WTC11 (cell line): ENCODE data around the gene OSBPL6. TPM values are rescaled to one million over a fixed set of nuclear protein-coding genes. Genes with fewer than 3 reads are reported as not detected.

Experiments
- ATAC-seq: fragments of 200-7000 bp; cut with Tn5 transposase; 2 replicates; pipeline ENCODE4 v1.10.0; 2021; ENCODE audit warnings: mild to moderate bottlenecking, moderate library complexity
- CTCF ChIA-PET: fragments of 300-600 bp; sonication (Branson Sonifier 250); formaldehyde crosslinking; loops from one replicate; lab custom pipeline; 2021; ENCODE audit warnings: antibody characterized with exemption; lab: Charles Lee
- POLR2A ChIA-PET: fragments of 350-600 bp; sonication (Branson Sonifier 250); formaldehyde crosslinking; loops from one replicate; lab custom pipeline; 2021; ENCODE audit warnings: antibody characterized with exemption; lab: Charles Lee
- DNase-seq: peaks from one replicate; pipeline ENCODE4 v3.0.0; 2021; ENCODE audit warnings: low spot score
- H3K27ac Mint-ChIP-seq: 2 replicates; pipeline ENCODE4 v1.8.0; 2021; ENCODE audit warnings: mixed read lengths
- H3K27me3 Mint-ChIP-seq: 2 replicates; pipeline ENCODE4 v1.8.0; 2021; ENCODE audit warnings: low read depth, mild to moderate bottlenecking, moderate library complexity, mixed read lengths
- H3K36me3 Mint-ChIP-seq: 2 replicates; pipeline ENCODE4 v1.8.0; 2021; ENCODE audit warnings: mixed read lengths
- H3K4me1 Mint-ChIP-seq: 2 replicates; pipeline ENCODE4 v1.8.0; 2022; ENCODE audit warnings: mixed read lengths
- H3K4me3 Mint-ChIP-seq: 2 replicates; pipeline ENCODE4 v1.8.0; 2021; ENCODE audit warnings: mild to moderate bottlenecking, moderate library complexity, mixed read lengths
- H3K9me3 Mint-ChIP-seq: 2 replicates; pipeline ENCODE4 v1.8.0; 2021; ENCODE audit warnings: mixed read lengths
- CREB1 ChIP-seq: sonication (generic); formaldehyde crosslinking; IDR thresholded peaks from 2 replicates; pipeline ENCODE4 v1.8.0; 2023; ENCODE audit warnings: mild to moderate bottlenecking, missing genetic modification reagents
- E2F4 ChIP-seq: sonication (generic); formaldehyde crosslinking; IDR thresholded peaks from 2 replicates; pipeline ENCODE4 v1.8.1; 2022; ENCODE audit warnings: low read depth, mild to moderate bottlenecking, moderate library complexity, missing genetic modification reagents, borderline replicate concordance
- FOXP4 ChIP-seq: sonication (generic); formaldehyde crosslinking; IDR thresholded peaks from 2 replicates; pipeline ENCODE4 v1.8.0; 2022; ENCODE audit warnings: mild to moderate bottlenecking, missing genetic modification reagents
- GTF2I ChIP-seq: fragments of 250-450 bp; sonication (Bioruptor Pico); conservative IDR thresholded peaks from 2 replicates; pipeline ENCODE4 v1.4.0; 2021; ENCODE audit warnings: mild to moderate bottlenecking
- HMGA2 ChIP-seq: fragments of 250-450 bp; sonication (Bioruptor Pico); IDR thresholded peaks from 2 replicates; pipeline ENCODE4 v1.4.0; 2021; ENCODE audit warnings: mild to moderate bottlenecking, moderate library complexity
- HMGXB4 ChIP-seq: sonication (generic); formaldehyde crosslinking; IDR thresholded peaks from 2 replicates; pipeline ENCODE4 v1.8.1; 2023; ENCODE audit warnings: mild to moderate bottlenecking, moderate library complexity, missing genetic modification reagents
- JUN ChIP-seq: sonication (generic); formaldehyde crosslinking; IDR thresholded peaks from 2 replicates; pipeline ENCODE4 v1.8.0; 2023; ENCODE audit warnings: mild to moderate bottlenecking, missing genetic modification reagents
- SP1 ChIP-seq: sonication (generic); formaldehyde crosslinking; conservative IDR thresholded peaks from 2 replicates; pipeline ENCODE4 v1.8.1; 2022; ENCODE audit warnings: missing genetic modification reagents
- ZNF263 ChIP-seq: sonication (generic); formaldehyde crosslinking; IDR thresholded peaks from 2 replicates; pipeline ENCODE4 v1.8.1; 2022; ENCODE audit warnings: low read depth, mild to moderate bottlenecking, moderate library complexity, missing genetic modification reagents
- ZNF671 ChIP-seq: fragments of 250-450 bp; sonication (Bioruptor Pico); IDR thresholded peaks from 2 replicates; pipeline ENCODE4 v1.8.0; 2021; ENCODE audit warnings: mild to moderate bottlenecking
- ZSCAN18 ChIP-seq: fragments of 250-450 bp; sonication (Bioruptor Pico); IDR thresholded peaks from 2 replicates; pipeline ENCODE4 v2.1.2; 2022; ENCODE audit warnings: mild to moderate bottlenecking, moderate library complexity
- total RNA-seq: library from RNA; stranded (reverse); gene quantifications from 3 replicates; pipeline ENCODE4 v1.2.3, GENCODE V29; 2021
- TF ChIP-seq, protein P1 (sequence below): sonication (generic); formaldehyde crosslinking; IDR thresholded peaks from 2 replicates; pipeline ENCODE4 v1.8.1; 2023; ENCODE audit warnings: mild to moderate bottlenecking, missing genetic modification reagents
- TF ChIP-seq, protein P2 (sequence below): sonication (generic); formaldehyde crosslinking; IDR thresholded peaks from 2 replicates; pipeline ENCODE4 v1.8.1; 2023; ENCODE audit warnings: mild to moderate bottlenecking, missing genetic modification reagents, moderate library complexity
- TF ChIP-seq, protein P3 (sequence below): fragments of 250-450 bp; sonication (Bioruptor Pico); IDR thresholded peaks from 2 replicates; pipeline ENCODE4 v1.9.0; 2021; ENCODE audit warnings: mild to moderate bottlenecking
- TF ChIP-seq, protein P4 (sequence below): sonication (generic); formaldehyde crosslinking; IDR thresholded peaks from 2 replicates; pipeline ENCODE4 v1.8.0; 2022; ENCODE audit warnings: mild to moderate bottlenecking, missing genetic modification reagents

OSBPL6 gene
- total RNA-seq, 1 experiment from 2014 or later = 9.2 TPM

GRCh38 chr2:178330175-178331017 lies 136.1 kb downstream of the OSBPL6 start:
- DNase-seq = no peak
- Mint-ChIP-seq H3K27ac (peak overlapping the region; percentile 4; the same call in 1 of the 2 replicates), H3K36me3 (no peaks in the 10 kb centered on the region), H3K4me3 (no peak overlapping the region), H3K9me3 (no peaks in the 10 kb centered on the region)
- TF ChIP-seq E2F4 (no peak), GTF2I (CRISPR knock-in tag) (no peak), FOXP4 (no peak), ZSCAN18 (no peak), SP1 (CRISPR knock-in tag) (no peak), ZNF263 (CRISPR knock-in tag) (no peak), JUN (CRISPR knock-in tag) (no peak), HMGA2 (CRISPR knock-in tag) (no peak), CREB1 (CRISPR knock-in tag) (no peak), ZNF671 (CRISPR knock-in tag) (no peak), HMGXB4 (no peak)
- TF ChIP-seq, protein P1, sequence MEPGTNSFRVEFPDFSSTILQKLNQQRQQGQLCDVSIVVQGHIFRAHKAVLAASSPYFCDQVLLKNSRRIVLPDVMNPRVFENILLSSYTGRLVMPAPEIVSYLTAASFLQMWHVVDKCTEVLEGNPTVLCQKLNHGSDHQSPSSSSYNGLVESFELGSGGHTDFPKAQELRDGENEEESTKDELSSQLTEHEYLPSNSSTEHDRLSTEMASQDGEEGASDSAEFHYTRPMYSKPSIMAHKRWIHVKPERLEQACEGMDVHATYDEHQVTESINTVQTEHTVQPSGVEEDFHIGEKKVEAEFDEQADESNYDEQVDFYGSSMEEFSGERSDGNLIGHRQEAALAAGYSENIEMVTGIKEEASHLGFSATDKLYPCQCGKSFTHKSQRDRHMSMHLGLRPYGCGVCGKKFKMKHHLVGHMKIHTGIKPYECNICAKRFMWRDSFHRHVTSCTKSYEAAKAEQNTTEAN (CRISPR knock-in tag) = no peak
- TF ChIP-seq, protein P2, sequence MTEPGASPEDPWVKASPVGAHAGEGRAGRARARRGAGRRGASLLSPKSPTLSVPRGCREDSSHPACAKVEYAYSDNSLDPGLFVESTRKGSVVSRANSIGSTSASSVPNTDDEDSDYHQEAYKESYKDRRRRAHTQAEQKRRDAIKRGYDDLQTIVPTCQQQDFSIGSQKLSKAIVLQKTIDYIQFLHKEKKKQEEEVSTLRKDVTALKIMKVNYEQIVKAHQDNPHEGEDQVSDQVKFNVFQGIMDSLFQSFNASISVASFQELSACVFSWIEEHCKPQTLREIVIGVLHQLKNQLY (CRISPR knock-in tag) = no peak
- TF ChIP-seq, protein P3, sequence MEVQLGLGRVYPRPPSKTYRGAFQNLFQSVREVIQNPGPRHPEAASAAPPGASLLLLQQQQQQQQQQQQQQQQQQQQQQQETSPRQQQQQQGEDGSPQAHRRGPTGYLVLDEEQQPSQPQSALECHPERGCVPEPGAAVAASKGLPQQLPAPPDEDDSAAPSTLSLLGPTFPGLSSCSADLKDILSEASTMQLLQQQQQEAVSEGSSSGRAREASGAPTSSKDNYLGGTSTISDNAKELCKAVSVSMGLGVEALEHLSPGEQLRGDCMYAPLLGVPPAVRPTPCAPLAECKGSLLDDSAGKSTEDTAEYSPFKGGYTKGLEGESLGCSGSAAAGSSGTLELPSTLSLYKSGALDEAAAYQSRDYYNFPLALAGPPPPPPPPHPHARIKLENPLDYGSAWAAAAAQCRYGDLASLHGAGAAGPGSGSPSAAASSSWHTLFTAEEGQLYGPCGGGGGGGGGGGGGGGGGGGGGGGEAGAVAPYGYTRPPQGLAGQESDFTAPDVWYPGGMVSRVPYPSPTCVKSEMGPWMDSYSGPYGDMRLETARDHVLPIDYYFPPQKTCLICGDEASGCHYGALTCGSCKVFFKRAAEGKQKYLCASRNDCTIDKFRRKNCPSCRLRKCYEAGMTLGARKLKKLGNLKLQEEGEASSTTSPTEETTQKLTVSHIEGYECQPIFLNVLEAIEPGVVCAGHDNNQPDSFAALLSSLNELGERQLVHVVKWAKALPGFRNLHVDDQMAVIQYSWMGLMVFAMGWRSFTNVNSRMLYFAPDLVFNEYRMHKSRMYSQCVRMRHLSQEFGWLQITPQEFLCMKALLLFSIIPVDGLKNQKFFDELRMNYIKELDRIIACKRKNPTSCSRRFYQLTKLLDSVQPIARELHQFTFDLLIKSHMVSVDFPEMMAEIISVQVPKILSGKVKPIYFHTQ (CRISPR knock-in tag) = no peak
- TF ChIP-seq, protein P4, sequence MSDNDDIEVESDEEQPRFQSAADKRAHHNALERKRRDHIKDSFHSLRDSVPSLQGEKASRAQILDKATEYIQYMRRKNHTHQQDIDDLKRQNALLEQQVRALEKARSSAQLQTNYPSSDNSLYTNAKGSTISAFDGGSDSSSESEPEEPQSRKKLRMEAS (CRISPR knock-in tag) = no peak
- TF ChIP-seq, all 79 proteins: peak for 0
- ATAC-seq = no peak
- no peaks in the 10 kb centered on the region for H3K27me3 Mint-ChIP-seq
- ChIA-PET CTCF (no interaction called here), POLR2A (no interaction called here)
- no peaks in the 10 kb centered on the region for H3K4me1 Mint-ChIP-seq
